Stimulated activated CD4-positive, alpha-beta T cell treated with anti-CD3 and anti-CD28 coated beads, Interleukin-15, amount 100 ng/mL, for 24 hours (primary cell): ENCODE results near the gene PPP3R1.

Source experiments
- DNase-seq: peaks from one replicate; pipeline ENCODE4 v3.0.0-alpha.2; 2020

PPP3R1 gene

GRCh38 chr2:68256093-68256450 is 3.7 kb upstream of the PPP3R1 start:
- no peak for DNase-seq

GRCh38 chr2:68253219-68254068 is 1.1 kb upstream of the PPP3R1 start:
- DNase-seq = peak; percentile 28

DNA sequence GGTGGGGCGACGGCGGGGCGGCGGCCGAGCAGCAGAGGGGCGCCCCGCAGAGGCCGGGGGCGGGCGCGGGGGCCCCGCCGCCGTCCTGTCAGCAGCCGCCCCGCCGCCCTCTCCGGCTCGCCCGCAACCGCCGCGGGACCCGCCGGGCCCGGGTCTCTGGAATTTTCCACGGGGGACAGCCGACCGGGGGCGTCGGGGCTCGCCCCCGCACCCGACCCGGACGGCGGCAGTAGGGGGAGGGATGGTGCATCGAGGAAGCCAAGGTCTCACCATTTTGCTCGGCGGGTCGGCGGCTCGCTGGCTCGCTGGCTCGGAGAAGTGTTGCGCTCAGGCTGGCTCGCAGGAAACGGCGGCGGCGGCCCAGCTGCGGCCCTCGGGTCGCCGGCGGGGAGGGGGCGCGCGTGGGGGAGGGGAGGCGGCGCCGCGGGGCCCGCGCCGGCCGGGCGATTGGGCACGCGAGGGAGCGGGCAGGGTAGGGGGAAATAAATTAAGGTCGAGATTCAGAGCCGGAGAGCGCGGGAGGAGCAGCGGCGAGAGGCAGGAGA is 405 bp downstream of the PPP3R1 start:
- peak; percentile 54 for DNase-seq

- DNase-seq = peak; percentile 79
Observed at GRCh38 chr2:68251187-68251854, 1.0 kb downstream of the PPP3R1 start.

- no peak for DNase-seq
Observed at GRCh38 chr2:68250652-68251186, 1.6 kb downstream of the PPP3R1 start.

DNA sequence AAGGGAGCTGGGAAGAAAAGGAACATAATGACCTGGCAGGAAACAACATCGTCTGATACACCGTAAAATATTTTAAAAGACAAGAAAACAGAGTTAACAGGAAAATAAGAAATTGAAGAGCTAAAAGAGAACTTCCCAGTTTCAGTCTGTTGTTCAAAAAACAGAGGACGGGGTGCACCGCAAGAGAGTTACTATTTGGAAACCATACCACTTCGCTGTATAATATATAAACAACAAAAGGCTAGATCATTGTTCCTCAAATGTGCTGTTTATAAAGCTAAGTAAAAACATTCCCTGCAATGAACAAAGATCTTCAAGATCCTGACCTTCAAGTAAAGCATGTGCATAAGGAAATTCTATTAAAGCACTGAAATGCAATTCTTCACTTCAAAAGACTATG is 2.1 kb downstream of the PPP3R1 start:
- no peak for DNase-seq

DNA sequence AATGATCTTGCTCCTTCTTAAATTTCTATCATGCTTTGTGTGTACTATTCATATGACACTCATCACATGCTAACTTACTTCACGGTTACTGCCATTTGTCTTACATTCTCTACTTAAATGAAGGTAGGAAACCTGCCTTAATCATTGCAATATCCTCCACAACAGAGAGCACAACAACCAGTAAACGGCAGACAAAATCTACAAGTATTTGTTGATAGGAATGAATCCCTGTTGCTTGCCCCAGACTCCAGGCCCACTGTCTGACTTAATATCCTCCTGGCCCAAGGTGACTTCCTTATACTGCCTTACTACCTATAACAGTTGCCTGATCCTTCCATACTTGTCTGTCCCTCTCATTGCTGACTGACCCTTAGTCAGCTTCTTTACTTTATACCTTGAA is 3.5 kb downstream of the PPP3R1 start:
- DNase-seq = no peak

DNA sequence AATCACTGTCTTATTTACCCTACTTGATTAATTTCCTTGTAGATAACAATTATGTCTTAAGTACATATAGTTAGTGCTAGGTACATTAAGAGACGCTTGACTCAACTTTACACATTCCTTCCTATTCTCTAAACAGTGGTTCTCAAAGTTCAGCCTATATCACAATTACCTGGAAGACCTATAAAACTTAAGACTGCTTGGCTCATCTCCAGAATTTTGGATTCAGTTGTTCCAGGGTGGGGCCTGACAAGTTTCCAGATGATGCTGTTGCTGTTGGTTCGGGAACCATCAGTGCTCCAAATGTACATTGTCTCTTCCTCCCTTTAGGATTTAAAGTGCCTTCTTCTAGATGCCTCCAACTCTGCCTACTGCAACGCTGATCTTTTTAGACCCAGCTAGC is 4.0 kb downstream of the PPP3R1 start:
- no peak for DNase-seq

DNA sequence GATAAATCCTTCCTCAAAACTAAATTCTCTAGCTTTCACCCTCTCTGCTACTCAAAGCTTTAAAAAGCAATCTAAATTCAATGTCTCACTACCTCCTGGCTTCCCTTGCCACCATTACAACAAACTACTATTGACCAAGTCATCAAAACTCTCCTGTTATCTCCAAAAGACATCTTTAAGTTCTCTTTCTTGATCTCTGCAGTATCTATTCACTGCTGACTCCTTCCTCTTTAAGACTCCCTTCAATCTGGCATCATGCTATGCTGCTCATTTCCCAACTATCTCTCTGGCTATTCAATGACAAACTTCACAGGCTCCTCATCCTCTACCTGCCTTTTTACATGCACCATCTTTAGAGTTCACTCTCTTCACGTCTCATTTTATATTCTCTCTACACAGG is 5.9 kb downstream of the PPP3R1 start:
- no peak for DNase-seq

DNA sequence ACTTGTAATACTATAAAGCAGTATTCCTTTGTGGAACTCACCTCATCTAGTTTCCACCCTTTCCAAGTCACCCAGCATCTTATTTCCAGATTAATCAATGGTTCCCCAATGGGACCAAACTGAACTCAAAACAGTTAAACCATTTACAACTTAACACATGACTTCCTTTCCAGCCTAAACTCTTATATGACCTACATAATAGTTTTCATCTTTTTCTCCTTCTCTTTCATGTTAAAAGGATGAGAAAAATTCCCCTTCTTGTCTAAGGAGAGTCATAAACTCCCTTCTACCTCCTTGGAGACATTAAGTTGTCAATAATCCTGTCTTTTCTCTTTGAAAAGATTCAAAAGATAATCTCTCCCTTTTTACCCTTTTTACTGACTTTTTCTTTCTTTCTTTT is 6.7 kb downstream of the PPP3R1 start:
- no peak for DNase-seq

DNA sequence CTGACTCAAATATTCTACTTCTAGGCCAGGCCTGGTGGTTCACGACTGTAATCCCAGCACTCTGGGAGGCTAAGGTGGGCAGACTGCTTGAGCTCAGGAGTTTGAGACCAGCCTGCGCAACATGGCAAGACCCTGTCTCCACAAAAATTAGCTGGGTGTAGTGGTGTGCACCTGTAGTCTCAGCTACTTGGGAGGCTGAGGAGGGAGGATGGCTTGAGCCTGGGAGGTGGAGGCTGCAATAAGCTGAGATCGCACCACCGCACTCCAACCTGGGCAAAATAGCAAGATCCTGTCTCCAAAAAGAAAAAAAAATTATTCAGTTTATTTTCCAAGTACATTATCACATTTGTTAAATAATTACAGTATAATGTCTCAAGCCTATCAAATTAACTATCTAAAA is 7.3 kb downstream of the PPP3R1 start:
- DNase-seq = no peak

- DNase-seq = no peak
Observed at GRCh38 chr2:68244456-68244855, 7.9 kb downstream of the PPP3R1 start.

DNA sequence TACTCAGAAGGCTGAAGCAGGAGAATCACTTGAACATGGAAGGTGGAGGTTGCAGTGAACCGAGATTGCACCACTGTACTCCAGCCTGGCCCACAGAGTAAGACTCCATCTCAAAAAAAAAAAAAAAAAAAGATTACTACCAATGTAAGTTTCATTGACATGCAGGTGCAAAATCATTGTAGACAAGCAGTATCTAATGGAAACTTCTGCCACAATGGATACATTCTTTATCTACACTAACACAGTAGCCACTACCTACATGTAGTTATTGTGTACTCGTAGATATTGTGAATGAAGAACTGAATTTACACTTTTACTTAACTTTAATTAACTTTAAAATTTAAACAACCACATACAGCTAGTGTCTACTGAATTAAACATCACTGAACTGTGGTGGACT is 10.6 kb downstream of the PPP3R1 start:
- no peak for DNase-seq

DNA sequence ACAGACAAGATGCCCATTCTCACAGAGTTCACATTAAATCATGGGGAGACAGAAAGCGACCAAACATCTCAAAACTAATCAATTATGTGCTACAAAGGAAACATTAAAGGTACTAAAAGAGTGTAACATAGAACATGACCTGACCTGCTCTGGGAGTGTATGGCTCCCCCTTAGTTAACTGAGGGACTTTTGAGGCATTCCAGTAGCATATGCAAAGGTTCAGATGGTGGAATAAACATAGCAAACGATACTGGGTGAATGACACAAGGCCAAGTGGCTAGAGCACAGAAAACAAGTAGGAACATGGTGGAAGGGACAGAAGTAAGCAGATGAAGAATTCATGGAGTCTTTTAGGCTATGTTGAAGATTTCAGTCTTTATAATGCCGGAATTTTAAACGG is 11.9 kb downstream of the PPP3R1 start:
- DNase-seq = no peak

DNA sequence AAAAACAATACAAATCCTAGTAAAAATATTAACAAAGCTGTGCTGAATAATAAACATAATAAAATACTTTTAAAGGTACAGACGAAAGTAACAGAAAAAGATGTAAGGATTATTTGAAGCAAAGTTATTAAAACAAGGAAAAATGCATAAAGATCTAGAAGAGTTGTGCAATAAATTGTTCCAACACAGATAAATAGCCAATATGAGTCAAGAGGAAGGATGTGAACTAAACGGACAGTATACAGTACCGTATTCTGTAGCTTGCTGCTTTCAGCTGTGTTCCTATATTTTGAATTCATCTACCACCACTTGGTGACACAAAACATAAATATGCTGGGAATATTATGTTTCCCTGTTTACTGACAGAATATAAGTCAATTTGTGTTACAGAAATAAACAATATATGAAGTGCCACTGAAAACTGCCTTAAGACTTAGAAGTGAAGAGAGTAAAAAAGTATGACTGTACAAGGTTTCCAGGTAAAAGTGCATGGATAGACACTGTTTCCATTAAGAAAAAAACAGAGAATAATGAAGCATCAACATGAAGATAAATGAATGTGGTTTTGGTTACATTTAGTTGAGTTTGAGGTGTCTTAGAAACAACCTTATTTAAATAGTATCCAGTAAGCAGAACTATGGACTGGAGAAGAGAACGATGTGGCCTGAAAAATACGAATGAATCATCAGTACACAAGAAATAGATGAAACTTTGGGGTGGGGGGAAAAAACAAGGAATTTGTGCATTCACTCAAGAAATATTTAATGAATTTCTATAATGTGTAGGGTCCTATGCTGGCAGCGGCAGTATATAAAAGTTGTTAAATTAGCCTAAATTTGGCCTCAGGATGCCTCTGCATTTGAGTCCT is 13.1 kb downstream of the PPP3R1 start:
- no peak for DNase-seq

DNA sequence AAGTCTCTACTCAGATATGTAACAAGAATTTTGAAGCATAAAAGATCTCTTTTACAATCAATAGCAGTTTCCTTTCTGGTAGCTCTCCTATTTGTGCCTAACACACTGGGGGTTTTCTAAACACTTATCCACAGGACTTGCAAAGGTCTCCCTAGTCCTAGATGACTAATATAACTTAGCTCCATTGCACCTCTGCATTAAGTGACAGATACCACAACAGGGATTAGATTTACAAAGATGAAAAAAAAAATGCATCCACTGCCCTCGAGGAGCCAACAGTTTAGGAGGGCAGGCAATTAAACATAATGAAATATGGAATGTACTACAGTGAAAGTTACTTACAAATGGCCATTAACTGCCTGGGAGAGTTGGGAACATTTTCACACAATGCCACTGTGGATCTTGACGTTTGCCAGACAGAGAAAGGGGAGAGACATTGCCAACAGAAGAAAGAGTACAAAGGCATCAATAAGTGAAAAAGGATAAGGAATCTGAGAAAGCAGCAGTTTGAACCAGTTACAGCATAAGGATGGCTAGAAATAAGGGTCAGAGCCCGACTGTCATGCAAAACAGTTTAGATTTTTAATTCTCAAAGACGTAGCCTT is 14.3 kb downstream of the PPP3R1 start:
- DNase-seq = no peak

GRCh38 chr2:68237404-68237803 is 14.9 kb downstream of the PPP3R1 start:
- no peak for DNase-seq

- DNase-seq = no peak
Observed at GRCh38 chr2:68236876-68237275, 15.5 kb downstream of the PPP3R1 start.

DNA sequence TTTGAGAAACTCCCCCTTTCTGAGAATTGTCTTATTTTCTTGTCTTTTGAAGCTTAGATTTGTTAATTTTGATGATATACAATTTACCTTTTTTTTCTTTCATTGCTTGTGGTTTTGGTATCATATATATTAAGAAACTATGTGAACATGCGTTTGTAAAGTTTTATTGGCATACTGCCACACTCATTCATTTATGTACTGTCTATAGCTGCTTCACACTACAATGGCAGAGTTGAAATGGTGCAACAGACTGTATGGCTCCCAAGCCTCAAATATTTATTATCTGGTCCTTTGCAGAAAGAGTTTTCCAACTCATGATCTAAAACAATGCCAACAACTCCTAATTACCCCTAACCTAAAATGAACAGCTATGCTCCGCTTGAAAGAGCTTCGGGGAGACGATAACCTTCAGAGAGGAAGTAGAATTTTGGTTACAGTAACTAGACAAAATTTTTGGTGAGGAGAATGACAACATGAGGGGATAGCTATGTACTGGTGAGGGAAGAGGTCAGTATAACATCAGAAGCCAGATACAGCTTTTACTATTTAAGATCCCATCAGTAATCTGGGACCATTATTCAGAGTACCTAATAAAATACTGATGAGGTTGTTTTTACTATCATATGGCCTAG is 16.1 kb downstream of the PPP3R1 start:
- DNase-seq = no peak

DNA sequence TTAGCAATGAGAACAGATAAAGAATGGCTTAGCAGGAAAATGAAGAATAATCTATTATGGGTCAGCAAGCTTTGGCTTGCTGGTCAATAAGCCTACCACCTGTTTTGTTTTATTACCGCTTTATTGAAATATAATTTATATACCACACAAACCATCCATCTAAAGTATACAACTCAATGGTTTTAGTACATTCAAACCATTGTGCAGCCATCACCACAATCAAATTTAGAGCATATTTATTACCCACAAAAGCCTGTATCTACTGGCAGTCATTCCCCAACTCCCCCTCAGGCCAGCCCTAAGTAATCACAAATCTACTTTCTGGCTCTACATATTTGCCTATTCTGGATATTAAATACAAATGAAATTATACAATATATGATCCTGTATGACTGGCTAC is 17.2 kb downstream of the PPP3R1 start:
- no peak for DNase-seq

DNA sequence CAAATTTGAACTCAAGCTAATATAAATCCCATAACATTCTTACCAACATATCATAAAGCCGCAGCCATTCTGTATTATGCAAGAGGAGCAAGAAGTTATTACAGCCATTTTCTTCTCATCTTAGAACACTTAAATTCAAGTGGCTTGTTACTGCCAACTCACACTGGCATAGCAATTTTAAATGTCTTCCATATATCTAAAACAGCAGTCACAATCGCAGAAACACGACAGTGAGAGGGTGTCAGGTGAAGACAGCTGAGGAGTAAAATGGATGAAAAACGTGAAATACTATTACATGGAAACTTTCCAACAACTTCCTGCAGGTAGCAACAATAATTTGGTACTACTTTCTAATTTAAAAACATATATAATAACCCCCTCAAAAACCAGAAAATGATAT is 17.9 kb downstream of the PPP3R1 start:
- DNase-seq = no peak

DNA sequence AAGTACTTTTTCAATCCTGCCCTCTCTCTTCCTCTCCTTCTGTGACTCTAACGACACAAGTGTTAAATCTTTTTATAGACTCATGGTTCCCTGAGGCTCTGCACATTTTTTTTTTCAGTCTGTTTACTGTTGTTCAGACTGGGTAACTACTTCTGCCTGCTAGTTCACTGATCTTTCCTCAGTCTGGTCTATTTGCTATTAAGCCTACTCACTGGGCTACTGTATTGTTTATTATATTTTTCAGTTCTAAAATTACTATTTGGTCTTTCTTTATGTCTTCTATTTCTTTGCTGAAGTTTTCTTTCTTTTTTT is 21.3 kb downstream of the PPP3R1 start:
- DNase-seq = no peak
